ENCODE data around the gene ADAMTSL5.
"Not testable (repeated sequence)": the region's sequence is repeated elsewhere in the genome, so short reads cannot be mapped to it uniquely, and the experiment has no call there.

Gene ADAMTSL5

GRCh38 chr19:1530856-1531255, 18.0 kb upstream of the ADAMTSL5 start:
- not testable (repeated sequence) for H3K4me3 ChIP-seq (ENCODE audit: low read depth, low read length)

- no peak overlapping the region for H3K4me3 ChIP-seq (ENCODE audit: low read depth, low read length)
Observed at GRCh38 chr19:1529430-1529816, 16.6 kb upstream of the ADAMTSL5 start.

GRCh38 chr19:1528596-1529429, 16.0 kb upstream of the ADAMTSL5 start:
- no peak overlapping the region for H3K4me3 ChIP-seq (ENCODE audit: low read depth, low read length)

GRCh38 chr19:1527650-1528309, 15.0 kb upstream of the ADAMTSL5 start:
- no peak overlapping the region for H3K4me3 ChIP-seq (ENCODE audit: low read depth, low read length)

GRCh38 chr19:1526979-1527649, 14.3 kb upstream of the ADAMTSL5 start:
- H3K4me3 ChIP-seq (ENCODE audit: low read depth, low read length) = no peak overlapping the region

GRCh38 chr19:1526066-1526778, 13.4 kb upstream of the ADAMTSL5 start:
- H3K4me3 ChIP-seq (ENCODE audit: low read depth, low read length) = no peak overlapping the region

GRCh38 chr19:1525343-1525742, 12.5 kb upstream of the ADAMTSL5 start:
- no peak overlapping the region for H3K4me3 ChIP-seq (ENCODE audit: low read depth, low read length)

- H3K4me3 ChIP-seq (ENCODE audit: low read depth, low read length) = no peak overlapping the region
Observed at GRCh38 chr19:1524972-1525325, 12.1 kb upstream of the ADAMTSL5 start.

- peak overlapping the region; percentile 22 for H3K4me3 ChIP-seq (ENCODE audit: low read depth, low read length)
Observed at GRCh38 chr19:1524287-1524971, 11.6 kb upstream of the ADAMTSL5 start.

GRCh38 chr19:1523412-1524286, 10.8 kb upstream of the ADAMTSL5 start, which contains the start of gene PLK5:
TSS of gene PLK5 (plus strand) at chr19:1524077. CDS start at chr19:1526997, 2,920 bp downstream.
- H3K4me3 ChIP-seq (ENCODE audit: low read depth, low read length) = peak within 1 kb of the TSS; percentile 22

GRCh38 chr19:1522838-1523237, 10.0 kb upstream of the ADAMTSL5 start:
- H3K4me3 ChIP-seq (ENCODE audit: low read depth, low read length) = no peak overlapping the region

- H3K4me3 ChIP-seq (ENCODE audit: low read depth, low read length) = no peak overlapping the region
Observed at GRCh38 chr19:1522061-1522460, 9.2 kb upstream of the ADAMTSL5 start.

GRCh38 chr19:1521636-1522035, 8.8 kb upstream of the ADAMTSL5 start:
- no peak overlapping the region for H3K4me3 ChIP-seq (ENCODE audit: low read depth, low read length)

- no peak overlapping the region for H3K4me3 ChIP-seq (ENCODE audit: low read depth, low read length)
Observed at GRCh38 chr19:1520203-1520780, 7.5 kb upstream of the ADAMTSL5 start.

GRCh38 chr19:1519802-1520201, 7.0 kb upstream of the ADAMTSL5 start:
- not testable (repeated sequence) for H3K4me3 ChIP-seq (ENCODE audit: low read depth, low read length)

- no peak overlapping the region for H3K4me3 ChIP-seq (ENCODE audit: low read depth, low read length)
Observed at GRCh38 chr19:1518471-1518870, 5.7 kb upstream of the ADAMTSL5 start.

- H3K4me3 ChIP-seq (ENCODE audit: low read depth, low read length) = no peak overlapping the region
Observed at GRCh38 chr19:1516395-1516753, 3.6 kb upstream of the ADAMTSL5 start.

GRCh38 chr19:1514986-1515721, 2.3 kb upstream of the ADAMTSL5 start:
- no peak overlapping the region for H3K4me3 ChIP-seq (ENCODE audit: low read depth, low read length)

- H3K4me3 ChIP-seq (ENCODE audit: low read depth, low read length) = no peak overlapping the region
Observed at GRCh38 chr19:1514295-1514661, 1.5 kb upstream of the ADAMTSL5 start.
